Osteoblast (primary cell): ENCODE measurements around the gene EFHC2. TPM values are rescaled to one million over a fixed set of nuclear protein-coding genes. Genes with fewer than 3 reads are reported as not detected.

Source experiments
- DNase-seq: peaks from one replicate; pipeline ENCODE4 v3.0.0; 2011; ENCODE audit warnings: low spot score, mixed read lengths; ENCODE audit not compliant: insufficient read length; ENCODE audit errors: missing footprints
- H2AFZ ChIP-seq: 2 replicates; pipeline ENCODE4 v1.6.0; 2011; ENCODE audit warnings: mild to moderate bottlenecking, low read length
- H3K27ac ChIP-seq: 2 replicates; pipeline ENCODE4 v1.5.1; 2011; ENCODE audit warnings: mild to moderate bottlenecking, low read depth, low read length, moderate library complexity
- H3K27me3 ChIP-seq: 2 replicates; pipeline ENCODE4 v1.6.0; 2012; ENCODE audit warnings: mild to moderate bottlenecking, control low read depth, inconsistent platforms, low read length, moderate library complexity; ENCODE audit not compliant: insufficient read depth
- H3K36me3 ChIP-seq: 2 replicates; pipeline ENCODE4 v1.5.1; 2011; ENCODE audit warnings: mild to moderate bottlenecking, low read length, control low read depth, moderate library complexity; ENCODE audit not compliant: insufficient read depth
- H3K4me1 ChIP-seq: 2 replicates; pipeline ENCODE4 v1.5.1; 2011; ENCODE audit warnings: mild to moderate bottlenecking, low read length, control low read depth, moderate library complexity; ENCODE audit not compliant: insufficient read depth
- H3K4me2 ChIP-seq: 2 replicates; pipeline ENCODE4 v1.6.0; 2011; ENCODE audit warnings: mild to moderate bottlenecking, low read length; ENCODE audit not compliant: insufficient read depth
- H3K4me3 ChIP-seq: fragments of 200-600 bp; sonication (generic); 3 replicates; pipeline ENCODE4 v1.5.1; 2012; ENCODE audit warnings: mild to moderate bottlenecking, low read length, inconsistent platforms; ENCODE audit not compliant: insufficient read depth
- H3K79me2 ChIP-seq: 2 replicates; pipeline ENCODE4 v1.6.0; 2012; ENCODE audit warnings: mild to moderate bottlenecking, low read length, control low read depth, inconsistent platforms; ENCODE audit not compliant: insufficient read depth
- H3K9me3 ChIP-seq: 2 replicates; pipeline ENCODE4 v1.5.1; 2011; ENCODE audit warnings: low read depth, low read length, control low read depth
- H4K20me1 ChIP-seq: 2 replicates; pipeline ENCODE4 v1.6.0; 2012; ENCODE audit warnings: mild to moderate bottlenecking, low read length, control low read depth; ENCODE audit not compliant: insufficient read depth
- CTCF ChIP-seq: IDR thresholded peaks from 2 replicates; pipeline ENCODE4 v1.5.1; 2011; ENCODE audit warnings: mild to moderate bottlenecking, low read depth, low read length, moderate library complexity; ENCODE audit errors: extremely low read depth
- total RNA-seq: library from RNA; depleted of rRNA; stranded (reverse); fragments of >200 nt; gene quantifications from 2 replicates; pipeline ENCODE4 v1.2.3, GENCODE V29; 2012

Gene EFHC2
- total RNA-seq, 1 donor: 3.6 TPM

- DNase-seq: no peak
- no peak overlapping the region for H3K4me2 ChIP-seq
Measured at GRCh38 chrX:44274096-44274495, 69.4 kb downstream of the EFHC2 start.

GRCh38 chrX:44267861-44268260 lies 75.6 kb downstream of the EFHC2 start:
- no peaks in the 10 kb centered on the region for H3K36me3 ChIP-seq
- no peak overlapping the region for H2AFZ ChIP-seq
- no peak for DNase-seq
- H3K27ac ChIP-seq: no peak overlapping the region
- no peaks in the 10 kb centered on the region for H3K79me2 ChIP-seq
- H3K27me3 ChIP-seq: peaks cover 20% of the 10 kb centered on the region
- no peak overlapping the region for H3K4me3 ChIP-seq
- no peaks in the 10 kb centered on the region for H4K20me1 ChIP-seq
- TF ChIP-seq CTCF: no peak
- H3K4me1 ChIP-seq: no peaks in the 10 kb centered on the region
- H3K9me3 ChIP-seq: no peaks in the 10 kb centered on the region
- H3K4me2 ChIP-seq: no peak overlapping the region

More at GRCh38 chrX:44274096-44274495, 69.4 kb downstream of the EFHC2 start:
- Histone ChIP-seq H3K36me3 (no peaks in the 10 kb centered on the region), H3K9me3 (no peaks in the 10 kb centered on the region), H3K4me1 (no peaks in the 10 kb centered on the region), H3K4me3 (no peak overlapping the region), H3K79me2 (no peaks in the 10 kb centered on the region), H3K27me3 (peaks cover 20% of the 10 kb centered on the region), H2AFZ (no peak overlapping the region), H4K20me1 (no peaks in the 10 kb centered on the region), H3K27ac (no peak overlapping the region)
- TF ChIP-seq CTCF: no peak

- TF ChIP-seq CTCF: no peak
- Histone ChIP-seq H3K79me2 (no peaks in the 10 kb centered on the region), H3K9me3 (no peaks in the 10 kb centered on the region), H3K4me1 (no peaks in the 10 kb centered on the region), H2AFZ (no peak overlapping the region), H4K20me1 (no peaks in the 10 kb centered on the region), H3K4me2 (no peak overlapping the region), H3K27ac (no peak overlapping the region), H3K36me3 (no peaks in the 10 kb centered on the region), H3K27me3 (peaks cover 16% of the 10 kb centered on the region), H3K4me3 (no peak overlapping the region)
- DNase-seq: no peak
Measured at GRCh38 chrX:44267116-44267515, 76.4 kb downstream of the EFHC2 start.

- Histone ChIP-seq H3K27ac (no peak overlapping the region), H2AFZ (no peak overlapping the region), H3K4me1 (peaks cover 4% of the 10 kb centered on the region), H3K79me2 (no peaks in the 10 kb centered on the region), H3K9me3 (no peaks in the 10 kb centered on the region), H3K4me3 (no peak overlapping the region), H3K36me3 (no peaks in the 10 kb centered on the region), H4K20me1 (no peaks in the 10 kb centered on the region), H3K27me3 (peaks cover 10% of the 10 kb centered on the region), H3K4me2 (no peak overlapping the region)
- DNase-seq: no peak
- no peak for TF ChIP-seq CTCF
Measured at GRCh38 chrX:44265559-44265958, 77.9 kb downstream of the EFHC2 start.
